A549 treated with GW870086 at 1 μM for 4 hours (cell line): ENCODE data around the gene ARHGAP12. TPM values are rescaled to one million over a fixed set of nuclear protein-coding genes. Genes with fewer than 3 reads are reported as not detected.

Experiments
- total RNA-seq: library from RNA; stranded (reverse); fragments of 200-300 nt; extraction: Qiagen RNA extraction; gene quantifications from 5 replicates; pipeline ENCODE4 v1.2.3, GENCODE V29; 2022; ENCODE audit warnings: low read depth

Gene ARHGAP12, protein sequence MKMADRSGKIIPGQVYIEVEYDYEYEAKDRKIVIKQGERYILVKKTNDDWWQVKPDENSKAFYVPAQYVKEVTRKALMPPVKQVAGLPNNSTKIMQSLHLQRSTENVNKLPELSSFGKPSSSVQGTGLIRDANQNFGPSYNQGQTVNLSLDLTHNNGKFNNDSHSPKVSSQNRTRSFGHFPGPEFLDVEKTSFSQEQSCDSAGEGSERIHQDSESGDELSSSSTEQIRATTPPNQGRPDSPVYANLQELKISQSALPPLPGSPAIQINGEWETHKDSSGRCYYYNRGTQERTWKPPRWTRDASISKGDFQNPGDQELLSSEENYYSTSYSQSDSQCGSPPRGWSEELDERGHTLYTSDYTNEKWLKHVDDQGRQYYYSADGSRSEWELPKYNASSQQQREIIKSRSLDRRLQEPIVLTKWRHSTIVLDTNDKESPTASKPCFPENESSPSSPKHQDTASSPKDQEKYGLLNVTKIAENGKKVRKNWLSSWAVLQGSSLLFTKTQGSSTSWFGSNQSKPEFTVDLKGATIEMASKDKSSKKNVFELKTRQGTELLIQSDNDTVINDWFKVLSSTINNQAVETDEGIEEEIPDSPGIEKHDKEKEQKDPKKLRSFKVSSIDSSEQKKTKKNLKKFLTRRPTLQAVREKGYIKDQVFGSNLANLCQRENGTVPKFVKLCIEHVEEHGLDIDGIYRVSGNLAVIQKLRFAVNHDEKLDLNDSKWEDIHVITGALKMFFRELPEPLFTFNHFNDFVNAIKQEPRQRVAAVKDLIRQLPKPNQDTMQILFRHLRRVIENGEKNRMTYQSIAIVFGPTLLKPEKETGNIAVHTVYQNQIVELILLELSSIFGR
- 20.7 to 27.4 TPM (median 23.8 TPM) in 5 replicates for total RNA-seq

DNA sequence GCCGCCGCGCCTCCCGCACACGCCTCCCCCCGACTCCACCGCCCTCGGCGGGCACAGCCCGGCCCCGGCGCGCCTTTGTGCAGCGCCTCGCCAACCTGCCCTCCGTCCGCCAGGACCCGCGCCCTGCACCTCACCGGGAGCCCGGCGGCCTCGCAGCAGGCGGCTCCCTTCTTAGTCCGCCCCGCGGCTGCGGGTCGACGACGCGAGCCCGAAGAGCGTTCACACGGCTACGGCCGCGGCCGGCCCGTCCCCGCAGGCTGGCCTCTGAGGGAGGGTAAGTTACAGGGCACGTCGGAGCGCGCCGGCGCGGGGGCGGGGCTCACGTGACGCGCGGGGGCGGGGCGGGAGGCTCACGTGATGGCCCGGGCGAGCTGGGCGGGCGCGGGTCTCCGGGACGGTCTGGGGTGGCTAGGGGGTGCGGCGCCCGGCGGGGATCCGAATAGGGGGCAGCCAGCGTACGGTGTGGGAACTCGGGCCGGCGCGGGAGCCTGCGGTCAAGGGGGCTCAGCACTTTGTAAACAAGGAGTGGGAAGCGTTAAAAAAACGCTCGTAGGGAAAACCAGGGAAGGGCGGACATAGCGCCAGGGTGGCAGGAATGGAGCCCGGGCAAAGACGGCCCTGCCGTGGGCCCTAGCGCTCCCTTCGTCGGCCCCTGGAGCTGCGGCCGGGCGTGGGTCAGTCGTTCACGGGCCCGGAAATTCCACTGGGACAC is at the start of gene ARHGAP12:
Gene ARHGAP12, minus strand, starts transcription at position 283 of the 712 bp plus-strand sequence. CDS start 19,976 bp downstream, outside the sequence.

Other genes with a start within 250 kb of the ARHGAP12 start
- 46.2 to 80.1 TPM (median 69.9 TPM) in 5 replicates for gene KIF5B, start 127.6 kb upstream of the ARHGAP12 start, total RNA-seq